Thyroid gland (tissue), 4 donors: Measurements from ENCODE around the gene PEX7. TPM values are rescaled to one million over a fixed set of nuclear protein-coding genes. Genes with fewer than 3 reads are reported as not detected.
"Not testable (repeated sequence)": the region's sequence is repeated elsewhere in the genome, so short reads cannot be mapped to it uniquely, and the experiment has no call there.

ENCODE experiments used
- DNase-seq, 2 donors: peaks; one replicate each; pipeline ENCODE4 v3.0.0-alpha.2; 2019
- H3K27ac ChIP-seq, 3 donors: fragments of 200-600 bp; sonication (generic); 1 replicate in 2 of 3; 2 replicates in 1 of 3; pipeline ENCODE4 v1.5.1; 2016 to 2019; ENCODE audit warnings: mild to moderate bottlenecking in 1 of 3, moderate library complexity in 1 of 3
- H3K27me3 ChIP-seq: fragments of 200-600 bp; sonication (generic); one replicate; pipeline ENCODE4 v1.5.1; 2019
- H3K36me3 ChIP-seq, 2 donors: fragments of 200-600 bp; sonication (generic); one replicate each; pipeline ENCODE4 v1.5.1; 2016 to 2019
- H3K4me1 ChIP-seq, 2 donors: fragments of 200-600 bp; sonication (generic); one replicate each; pipeline ENCODE4 v1.5.1; 2017 to 2019
- H3K4me3 ChIP-seq, 3 donors: fragments of 200-600 bp; sonication (generic); replicated peaks in 1 of 3; 1 replicate in 2 of 3; 2 replicates in 1 of 3; pipeline ENCODE4 v1.5.1; 2016; ENCODE audit warnings: mild to moderate bottlenecking in 1 of 3
- H3K9me3 ChIP-seq: fragments of 200-600 bp; sonication (generic); one replicate; pipeline ENCODE4 v1.5.1; 2017
- CTCF ChIP-seq, 6 experiments: fragments of 200-600 bp in 3 of 6; fragments of 450-650 bp in 3 of 6; sonication (generic) in 3 of 6; IDR thresholded peaks; one replicate each; pipeline ENCODE4 v1.5.1; 2016 to 2019; ENCODE audit warnings: antibody characterized with exemption in 6 of 6, mild to moderate bottlenecking in 2 of 6, inconsistent platforms in 1 of 6, moderate library complexity in 1 of 6
- POLR2A ChIP-seq, 2 donors: fragments of 450-650 bp; IDR thresholded peaks; one replicate each; pipeline ENCODE4 v1.6.1; 2017; ENCODE audit warnings: antibody characterized with exemption in 2 of 2, mild to moderate bottlenecking in 2 of 2, moderate library complexity in 1 of 2
- WGBS, 2 donors: methylation state at CpG; one replicate each; pipeline ENCODE4 v1.1.5; 2017; 5-methylcytosine and 5-hydroxymethylcytosine counted together
- intact Hi-C: fragments of 100-400 bp; cut with DNase I; formaldehyde crosslinking; loops from one replicate; pipeline ENCODE4 v1.15.1; 2023
- total RNA-seq, 4 donors: library from RNA; depleted of rRNA; stranded (reverse); fragments of >200 nt; gene quantifications; one replicate each; pipeline ENCODE4 v1.2.3, GENCODE V29; 2016

Gene PEX7
- total RNA-seq, 4 donors from 2014 or later = 16.4 to 23.9 (median 18.2) TPM

GRCh38 chr6:136803608-136804007 is 18.8 kb upstream of the PEX7 start:
- no peaks in the 10 kb centered on the region for H3K27me3 ChIP-seq
- no peaks in the 10 kb centered on the region for H3K36me3 ChIP-seq
- no peaks in the 10 kb centered on the region for H3K9me3 ChIP-seq
- H3K27ac ChIP-seq = no peak overlapping the region
- intact Hi-C loops = no loop called here
- H3K4me1 ChIP-seq = no peaks in the 10 kb centered on the region
- no peak for DNase-seq
- 86 to 92% methylated on average over 1 of the region's 1 CpG for WGBS, 2 donors
- no peak for TF ChIP-seq CTCF (IDR thresholded peaks at IDR 0.05)
- TF ChIP-seq POLR2A (IDR thresholded peaks at IDR 0.05) = no peak
- H3K4me3 ChIP-seq = no peak overlapping the region

- Histone ChIP-seq H3K27ac (no peak overlapping the region), H3K4me1 (no peaks in the 10 kb centered on the region), H3K36me3 (no peaks in the 10 kb centered on the region), H3K4me3 (no peak overlapping the region), H3K27me3 (no peaks in the 10 kb centered on the region), H3K9me3 (no peaks in the 10 kb centered on the region)
- DNase-seq = no peak
- intact Hi-C loops = no loop called here
- TF ChIP-seq CTCF (IDR thresholded peaks at IDR 0.05) (no peak), POLR2A (IDR thresholded peaks at IDR 0.05) (no peak)
- WGBS, 2 donors = 91 to 92% methylated on average over 6 to 7 of the region's 7 CpGs
Observed at GRCh38 chr6:136809091-136809860, 13.1 kb upstream of the PEX7 start.

GRCh38 chr6:136811272-136811671 is 11.1 kb upstream of the PEX7 start:
- Histone ChIP-seq H3K4me3 (no peak overlapping the region), H3K27me3 (no peaks in the 10 kb centered on the region), H3K36me3 (no peaks in the 10 kb centered on the region), H3K4me1 (no peaks in the 10 kb centered on the region), H3K27ac (no peak overlapping the region), H3K9me3 (no peaks in the 10 kb centered on the region)
- intact Hi-C loops = no loop called here
- DNase-seq = no peak
- no peak for TF ChIP-seq CTCF (IDR thresholded peaks at IDR 0.05)
- no peak for TF ChIP-seq POLR2A (IDR thresholded peaks at IDR 0.05)

- intact Hi-C loops = no loop called here
- no peak for DNase-seq
- no peak for TF ChIP-seq POLR2A (IDR thresholded peaks at IDR 0.05)
- TF ChIP-seq CTCF (IDR thresholded peaks at IDR 0.05) = no peak
- Histone ChIP-seq H3K4me3 (no peak overlapping the region), H3K27me3 (no peaks in the 10 kb centered on the region), H3K27ac (no peak overlapping the region), H3K36me3 (no peaks in the 10 kb centered on the region), H3K9me3 (no peaks in the 10 kb centered on the region), H3K4me1 (no peaks in the 10 kb centered on the region)
- 90 to 93% methylated on average over 2 of the region's 2 CpGs for WGBS, 2 donors
Observed at GRCh38 chr6:136812174-136812573, 10.2 kb upstream of the PEX7 start.

- H3K9me3 ChIP-seq, intact Hi-C loops, H3K36me3 ChIP-seq, H3K4me1 ChIP-seq, H3K4me3 ChIP-seq, DNase-seq, H3K27me3 ChIP-seq, H3K27ac ChIP-seq: not testable (repeated sequence)
- 93 to 100% methylated on average over 1 of the region's 1 CpG for WGBS, 2 donors
Observed at GRCh38 chr6:136815608-136816007, 6.8 kb upstream of the PEX7 start.
